AG04449 (cell line): Measurements from ENCODE around the gene METAP1D.
"Not testable (repeated sequence)": the region's sequence is repeated elsewhere in the genome, so short reads cannot be mapped to it uniquely, and the experiment has no call there.

ENCODE experiments used
- CTCF ChIA-PET: fragments of 350-600 bp; formaldehyde crosslinking; extraction: SDS; loops from one replicate; lab custom pipeline; 2021; ENCODE audit warnings: antibody characterized with exemption; lab: Yijun Ruan, JAX
- POLR2A ChIA-PET: fragments of 400-600, 350-600 bp; formaldehyde crosslinking; extraction: SDS; loops from one replicate; lab custom pipeline; 2020; ENCODE audit warnings: antibody characterized with exemption, inconsistent platforms; lab: Yijun Ruan, JAX
- DNase-seq: peaks from one replicate; pipeline ENCODE4 v3.0.0-alpha.2; 2010; ENCODE audit warnings: low read depth, low spot score
- H3K4me3 ChIP-seq: 2 replicates; pipeline ENCODE4 v1.5.1; 2011; ENCODE audit warnings: low read depth, mild to moderate bottlenecking, control low read depth, low read length
- CTCF ChIP-seq: IDR thresholded peaks from one replicate; pipeline ENCODE4 v1.5.1; 2011; ENCODE audit warnings: mild to moderate bottlenecking, moderate library complexity, low read length, control low read depth, inconsistent platforms; ENCODE audit not compliant: insufficient read depth; ENCODE audit errors: missing control alignments

The METAP1D gene

GRCh38 chr2:172058660-172059059, 58.9 kb downstream of the METAP1D start:
- no peak for TF ChIP-seq CTCF
- H3K4me3 ChIP-seq, result no peak overlapping the region
- ChIA-PET CTCF (interaction anchor here (1.0 kb wide), 1 partner anchor 20 kb away, joined by 3 read pairs; no protein-coding TSS in a partner anchor), POLR2A (no interaction called here)
- no peak for DNase-seq

GRCh38 chr2:172060118-172060517, 60.4 kb downstream of the METAP1D start:
- DNase-seq, H3K4me3 ChIP-seq, POLR2A ChIA-PET: not testable (repeated sequence)
- CTCF ChIA-PET, result interaction anchor here (0.7 kb wide), 1 partner anchor 10 kb away, joined by 3 read pairs; no protein-coding TSS in a partner anchor

- H3K4me3 ChIP-seq, result no peak overlapping the region
- ChIA-PET POLR2A (interaction anchor here (0.9 kb wide), 1 partner anchor 10 kb away, joined by 3 read pairs; no protein-coding TSS in a partner anchor), CTCF (no interaction called here)
- no peak for DNase-seq
- no peak for TF ChIP-seq CTCF
Measured at GRCh38 chr2:172062402-172063004, 62.8 kb downstream of the METAP1D start.

GRCh38 chr2:172063446-172063845, 63.7 kb downstream of the METAP1D start:
- ChIA-PET CTCF (interaction anchor here (1.0 kb wide), 1 partner anchor 14 kb away, joined by 3 read pairs; no protein-coding TSS in a partner anchor), POLR2A (interaction anchor here (0.9 kb wide), 1 partner anchor 11 kb away, joined by 3 read pairs; no protein-coding TSS in a partner anchor)
- no peak overlapping the region for H3K4me3 ChIP-seq
- no peak for TF ChIP-seq CTCF
- no peak for DNase-seq

- no peak overlapping the region for H3K4me3 ChIP-seq
- DNase-seq, result no peak
- ChIA-PET POLR2A (no interaction called here), CTCF (no interaction called here)
- no peak for TF ChIP-seq CTCF
Measured at GRCh38 chr2:172065111-172065510, 65.4 kb downstream of the METAP1D start.

GRCh38 chr2:172066394-172066886, 66.7 kb downstream of the METAP1D start:
- POLR2A ChIA-PET, result no interaction called here

GRCh38 chr2:172067905-172068304, 68.2 kb downstream of the METAP1D start:
- DNase-seq, result not testable (repeated sequence)

More at GRCh38 chr2:172066394-172066886, 66.7 kb downstream of the METAP1D start:
- CTCF ChIA-PET, result no interaction called here
- no peak for TF ChIP-seq CTCF
- no peak overlapping the region for H3K4me3 ChIP-seq
- DNase-seq, result no peak

More at GRCh38 chr2:172067905-172068304, 68.2 kb downstream of the METAP1D start:
- CTCF ChIA-PET, H3K4me3 ChIP-seq, POLR2A ChIA-PET: not testable (repeated sequence)
